H1 (cell line): ENCODE results near the gene KSR2. TPM values are rescaled to one million over a fixed set of nuclear protein-coding genes. Genes with fewer than 3 reads are reported as not detected.

ENCODE experiments used
- CTCF ChIA-PET: fragments of 300-600 bp; sonication (Branson Sonifier 250); formaldehyde crosslinking; loops from one replicate; lab custom pipeline; 2021; ENCODE audit not compliant: partially characterized antibody; lab: Charles Lee
- POLR2A ChIA-PET: fragments of 300-600 bp; sonication (Branson Sonifier 250); formaldehyde crosslinking; loops from one replicate; lab custom pipeline; 2021; ENCODE audit warnings: inconsistent platforms; ENCODE audit not compliant: partially characterized antibody; lab: Charles Lee
- DNase-seq, 2 experiments: peaks; one replicate each; pipeline versions ENCODE4 v3.0.0 to v3.0.0-alpha.2; 2010 to 2022; ENCODE audit warnings: low spot score in 2 of 2, low read depth in 1 of 2, mixed read lengths in 1 of 2
- FAIRE-seq: peaks from 2 replicates; lab custom pipeline; 2011; peaks lifted over from hg19 to GRCh38; lab: Jason Lieb, UNC
- H2AFZ ChIP-seq: 2 replicates; pipeline ENCODE4 v1.8.1; 2012; ENCODE audit warnings: low read length, inconsistent platforms
- H2AK5ac ChIP-seq: 2 replicates; pipeline ENCODE4 v1.6.1; 2013; ENCODE audit warnings: low read depth, low read length
- H2BK120ac ChIP-seq: replicated peaks from 2 replicates; pipeline ENCODE3; 2013; ENCODE audit warnings: low read depth, low read length, inconsistent platforms
- H2BK12ac ChIP-seq: 2 replicates; pipeline ENCODE4 v1.6.1; 2013; ENCODE audit warnings: low read depth, low read length
- H2BK15ac ChIP-seq: 2 replicates; pipeline ENCODE4 v1.6.1; 2013; ENCODE audit warnings: low read length
- H2BK20ac ChIP-seq: 2 replicates; pipeline ENCODE4 v1.6.1; 2013; ENCODE audit warnings: low read length
- H2BK5ac ChIP-seq: 2 replicates; pipeline ENCODE4 v1.6.1; 2013; ENCODE audit warnings: low read depth, low read length
- H3K14ac ChIP-seq: 2 replicates; pipeline ENCODE4 v1.6.1; 2013; ENCODE audit warnings: inconsistent platforms; ENCODE audit not compliant: insufficient read length
- H3K18ac ChIP-seq: 2 replicates; pipeline ENCODE4 v1.6.1; 2013; ENCODE audit warnings: low read length; ENCODE audit errors: extremely low read depth
- H3K23ac ChIP-seq: 2 replicates; pipeline ENCODE4 v1.6.1; 2013; ENCODE audit warnings: inconsistent platforms; ENCODE audit not compliant: insufficient read length
- H3K23me2 ChIP-seq: 2 replicates; pipeline ENCODE4 v1.6.1; 2013; ENCODE audit warnings: low read depth, low read length
- H3K27ac ChIP-seq: 2 replicates; pipeline ENCODE4 v1.6.1; 2011; ENCODE audit warnings: low read depth, low read length, inconsistent platforms
- H3K27me3 ChIP-seq, 4 experiments: replicated peaks in 1 of 4; 1 replicate in 1 of 4; 2 replicates in 3 of 4; pipeline versions ENCODE4 v1.6.1 to v1.8.1; 2011 to 2013; ENCODE audit warnings: low read length in 3 of 4, mild to moderate bottlenecking in 3 of 4, inconsistent platforms in 2 of 4, mixed read lengths in 2 of 4, moderate library complexity in 1 of 4; ENCODE audit not compliant: control insufficient read depth in 3 of 4, insufficient read depth in 3 of 4; ENCODE audit errors: extremely low read depth in 1 of 4
- H3K36me3 ChIP-seq, 4 experiments: 2 replicates each; pipeline versions ENCODE4 v1.6.1 to v1.8.1; 2011 to 2013; ENCODE audit warnings: mild to moderate bottlenecking in 4 of 4, low read length in 3 of 4, moderate library complexity in 2 of 4, control low read depth in 1 of 4, inconsistent platforms in 1 of 4; ENCODE audit not compliant: insufficient read depth in 4 of 4, control insufficient read depth in 2 of 4
- H3K4ac ChIP-seq: replicated peaks from 2 replicates; pipeline ENCODE3; 2013; ENCODE audit warnings: low read length, low read depth, mixed read lengths, inconsistent platforms; ENCODE audit not compliant: insufficient read length
- H3K4me1 ChIP-seq, 4 experiments: replicated peaks in 1 of 4; 1 replicate in 1 of 4; 2 replicates in 3 of 4; pipeline versions ENCODE4 v1.6.1 to v1.8.1; 2011 to 2013; ENCODE audit warnings: low read length in 3 of 4, inconsistent platforms in 2 of 4, mixed read lengths in 1 of 4; ENCODE audit not compliant: insufficient read depth in 4 of 4, control insufficient read depth in 3 of 4
- H3K4me2 ChIP-seq, 2 experiments: 2 replicates each; pipeline versions ENCODE4 v1.6.1 to v1.8.1; 2011 to 2013; ENCODE audit warnings: low read depth in 2 of 2, low read length in 2 of 2, control low read depth in 1 of 2, inconsistent platforms in 1 of 2, mild to moderate bottlenecking in 1 of 2; ENCODE audit not compliant: insufficient read depth in 1 of 2
- H3K4me3 ChIP-seq, 4 experiments: fragments of 200-600, 300-600 bp in 1 of 4; sonication (generic), shearing (Covaris generic), sonication (Bioruptor Twin) in 1 of 4; 2 replicates each; pipeline versions ENCODE4 v1.5.1 to v1.8.1; 2011 to 2016; ENCODE audit warnings: low read length in 4 of 4, low read depth in 3 of 4, control low read depth in 2 of 4, inconsistent platforms in 2 of 4, mild to moderate bottlenecking in 2 of 4, mixed read lengths in 1 of 4, moderate library complexity in 1 of 4; ENCODE audit not compliant: insufficient read depth in 2 of 4; ENCODE audit errors: extremely low read depth in 1 of 4
- H3K56ac ChIP-seq: replicated peaks from 2 replicates; pipeline ENCODE3; 2013; ENCODE audit warnings: low read depth, mild to moderate bottlenecking, mixed read lengths, low read length, inconsistent platforms; ENCODE audit not compliant: insufficient read length
- H3K79me1 ChIP-seq: 2 replicates; pipeline ENCODE4 v1.6.1; 2013; ENCODE audit warnings: low read depth, low read length, control low read depth
- H3K79me2 ChIP-seq, 2 experiments: 2 replicates each; pipeline versions ENCODE4 v1.6.1 to v1.8.1; 2012 to 2013; ENCODE audit warnings: low read length in 2 of 2, mild to moderate bottlenecking in 2 of 2, inconsistent platforms in 1 of 2; ENCODE audit not compliant: insufficient read depth in 2 of 2, control insufficient read depth in 1 of 2
- H3K9ac ChIP-seq, 4 experiments: replicated peaks in 1 of 4; 1 replicate in 1 of 4; 2 replicates in 3 of 4; pipeline versions ENCODE4 v1.6.1 to v1.8.1; 2011 to 2013; ENCODE audit warnings: low read depth in 3 of 4, low read length in 3 of 4, control low read depth in 2 of 4, mild to moderate bottlenecking in 2 of 4, moderate library complexity in 2 of 4, inconsistent platforms in 1 of 4; ENCODE audit errors: extremely low read depth in 1 of 4
- H3K9me3 ChIP-seq, 2 experiments: 2 replicates each; pipeline versions ENCODE4 v1.6.1 to v1.8.1; 2012 to 2013; ENCODE audit warnings: mild to moderate bottlenecking in 2 of 2, moderate library complexity in 2 of 2, control low read depth in 1 of 2, inconsistent platforms in 1 of 2, low read depth in 1 of 2, low read length in 1 of 2, mixed read lengths in 1 of 2; ENCODE audit not compliant: insufficient read depth in 2 of 2
- H4K20me1 ChIP-seq, 2 experiments: replicated peaks in 1 of 2; 2 replicates each; pipeline versions ENCODE3 to v1.8.1; 2011 to 2013; ENCODE audit warnings: inconsistent platforms in 2 of 2, low read length in 2 of 2, mild to moderate bottlenecking in 1 of 2; ENCODE audit not compliant: insufficient read depth in 2 of 2, control insufficient read depth in 1 of 2
- H4K5ac ChIP-seq: 2 replicates; pipeline ENCODE4 v1.6.1; 2013; ENCODE audit warnings: low read length, low read depth, mixed read lengths, inconsistent platforms; ENCODE audit not compliant: insufficient read length
- H4K8ac ChIP-seq: 2 replicates; pipeline ENCODE4 v1.8.0; 2013; ENCODE audit warnings: mild to moderate bottlenecking, moderate library complexity, low read length, inconsistent platforms; ENCODE audit not compliant: insufficient read depth; ENCODE audit errors: extremely low read depth
- H4K91ac ChIP-seq: replicated peaks from 2 replicates; pipeline ENCODE3; 2013; ENCODE audit warnings: low read length, mixed read lengths, inconsistent platforms; ENCODE audit not compliant: insufficient read length
- CBX8 ChIP-seq: fragments of 300-800, 300-1000 bp; sonication (generic); IDR thresholded peaks from 2 replicates; pipeline ENCODE4 v1.7.1; 2016; ENCODE audit warnings: low read depth, low read length, borderline replicate concordance
- CHD1 ChIP-seq: IDR thresholded peaks from 2 replicates; pipeline ENCODE4 v1.6.1; 2012; ENCODE audit warnings: low read depth, low read length, improper control_type of control experiment
- HDAC6 ChIP-seq: IDR thresholded peaks from one replicate; pipeline ENCODE4 v1.7.1; 2012; ENCODE audit warnings: low read depth, mild to moderate bottlenecking, inconsistent platforms, low read length, moderate library complexity
- JUND ChIP-seq: IDR thresholded peaks from 2 replicates; pipeline ENCODE4 v1.6.1; 2011; ENCODE audit warnings: mild to moderate bottlenecking, improper control_type of control experiment, low read length
- NRF1 ChIP-seq: IDR thresholded peaks from 2 replicates; pipeline ENCODE4 v1.6.1; 2011; ENCODE audit warnings: mild to moderate bottlenecking, low read depth, low read length, improper control_type of control experiment
- SUZ12 ChIP-seq: fragments of 200-600 bp; sonication (generic); IDR thresholded peaks from 2 replicates; pipeline ENCODE4 v1.6.1; 2012; ENCODE audit warnings: mild to moderate bottlenecking, inconsistent platforms, low read length, moderate library complexity, mixed read lengths
- TCF12 ChIP-seq: IDR thresholded peaks from 2 replicates; pipeline ENCODE4 v1.6.1; 2011; ENCODE audit warnings: low read depth, mild to moderate bottlenecking, low read length
- WGBS, 2 experiments: shearing (Covaris generic) in 1 of 2; methylation state at CpG; one replicate each; pipeline versions ENCODE4 v1.1.6 to v1.1.7; 2013 to 2015; ENCODE audit warnings: low lambda C conversion rate in 2 of 2, mixed read lengths in 2 of 2, inconsistent platforms in 1 of 2, low coverage in 1 of 2, missing lambda C conversion rate in 1 of 2; ENCODE audit not compliant: insufficient replicate concordance in 2 of 2, insufficient coverage in 1 of 2, insufficient read length in 1 of 2; ENCODE audit errors: extremely low coverage in 1 of 2, missing lambda C conversion rate in 1 of 2; 5-methylcytosine and 5-hydroxymethylcytosine counted together
- polyA plus RNA-seq, 7 experiments: library from polyadenylated mRNA; depleted of rRNA in 3 of 7; stranded (reverse) in 5 of 7; unstranded in 2 of 7; fragments of >200 nt in 5 of 7; fragments of 200-250 nt in 2 of 7; gene quantifications; 1 replicate in 5 of 7; 2 replicates in 1 of 7; 4 replicates in 1 of 7; pipeline versions ENCODE4 v1.2.1 to v1.2.3, GENCODE V29; 2011 to 2013; ENCODE audit warnings: missing spikeins in 2 of 7, mixed read lengths in 2 of 7
- total RNA-seq: library from RNA; stranded (reverse); fragmentation: NEBNext Ultra II Directional; extraction: Animal tissue kit (Norgen Biotek cat#: 25700); gene quantifications from 2 replicates; pipeline ENCODE4 v1.2.1, GENCODE V29; 2021
- TF ChIP-seq, protein P1 (sequence below): IDR thresholded peaks from 2 replicates; pipeline ENCODE4 v1.6.1; 2012; ENCODE audit warnings: inconsistent platforms

KSR2 gene
- total and polyA plus RNA-seq, 2 of the 8 experiments (the other 6 are each of a cell fraction or from before 2014, with no cell fraction given) = 0.74 to 2.2 TPM

DNA sequence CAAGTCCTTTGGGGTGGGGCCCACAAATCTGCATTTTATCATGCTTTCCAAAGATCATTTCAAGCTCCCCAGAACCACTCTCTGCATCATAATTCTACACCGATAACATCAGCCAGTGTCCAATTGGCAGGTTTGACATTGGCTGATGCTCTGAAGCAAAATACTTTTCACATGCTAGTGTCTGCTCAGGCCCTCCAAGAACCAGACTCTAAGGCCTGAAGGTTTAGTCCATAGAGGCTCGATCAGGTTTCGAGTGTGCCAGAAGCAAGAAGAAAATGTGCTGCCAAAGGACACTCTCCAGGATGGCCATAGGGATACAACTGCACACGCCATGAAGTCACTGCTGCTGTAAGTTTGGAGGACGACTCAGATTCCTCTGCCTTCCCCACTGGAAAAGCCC lies 280.3 kb downstream of the KSR2 start:
- no peaks in the 10 kb centered on the region for H3K79me1 ChIP-seq
- no peak overlapping the region for H3K9ac ChIP-seq
- H3K18ac ChIP-seq = no peak overlapping the region
- H3K23ac ChIP-seq = no peak overlapping the region
- H3K4me1 ChIP-seq = peaks cover 3 to 10% (median 6%) of the 10 kb centered on the region in 4 experiments
- H3K23me2 ChIP-seq = no peaks in the 10 kb centered on the region
- no peak overlapping the region for H2BK12ac ChIP-seq
- no peak overlapping the region for H2AFZ ChIP-seq
- no peaks in the 10 kb centered on the region for H3K36me3 ChIP-seq
- H4K20me1 ChIP-seq = no peaks in the 10 kb centered on the region
- no peak overlapping the region for H4K91ac ChIP-seq
- no peak overlapping the region for H3K4me2 ChIP-seq
- H3K27me3 ChIP-seq = no peaks in the 10 kb centered on the region
- H4K5ac ChIP-seq = no peak overlapping the region
- no peak for DNase-seq
- H3K9me3 ChIP-seq = peaks cover 1 to 2% of the 10 kb centered on the region in 2 experiments; a peak in 1 of 4 replicates
- H3K27ac ChIP-seq = no peak overlapping the region
- H3K4me3 ChIP-seq = no peak overlapping the region
- H2BK5ac ChIP-seq = no peak overlapping the region
- H2BK15ac ChIP-seq = no peak overlapping the region
- H2BK20ac ChIP-seq = no peak overlapping the region
- no peak overlapping the region for H2AK5ac ChIP-seq
- no peak for TF ChIP-seq SUZ12
- no peak for TF ChIP-seq NRF1
- no peak for TF ChIP-seq CBX8
- TF ChIP-seq, protein P1, sequence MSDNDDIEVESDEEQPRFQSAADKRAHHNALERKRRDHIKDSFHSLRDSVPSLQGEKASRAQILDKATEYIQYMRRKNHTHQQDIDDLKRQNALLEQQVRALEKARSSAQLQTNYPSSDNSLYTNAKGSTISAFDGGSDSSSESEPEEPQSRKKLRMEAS = no peak
- no peak for TF ChIP-seq TCF12
- TF ChIP-seq HDAC6 = no peak
- TF ChIP-seq JUND = no peak
- TF ChIP-seq CHD1 = no peak
- no peak overlapping the region for H2BK120ac ChIP-seq
- H4K8ac ChIP-seq = no peak overlapping the region
- H3K56ac ChIP-seq = no peak overlapping the region
- H3K4ac ChIP-seq = no peak overlapping the region
- no peak overlapping the region for H3K14ac ChIP-seq
- ChIA-PET POLR2A (no interaction called here), CTCF (interaction anchor here (1.2 kb wide), 1 partner anchor 168 kb away, joined by 4 read pairs; no protein-coding TSS in a partner anchor)
- no peak for FAIRE-seq
- H3K79me2 ChIP-seq = no peaks in the 10 kb centered on the region
- WGBS, 2 experiments = 89% methylated on average over 5 of the region's 5 CpGs; no CpG with 5 or more reads in 1 of the 2 experiments
